Tongue (tissue), 3 donors: ENCODE measurements around the gene LBP. TPM values are rescaled to one million over a fixed set of nuclear protein-coding genes. Genes with fewer than 3 reads are reported as not detected.
A peak's percentile ranks its signal among the peaks of the same experiment; 100 is the strongest.
"Not testable (repeated sequence)": the region's sequence is repeated elsewhere in the genome, so short reads cannot be mapped to it uniquely, and the experiment has no call there.

Experiments used
- DNase-seq: peaks from one replicate; pipeline ENCODE4 v3.0.0-alpha.2; 2015
- small RNA-seq: library from RNA; depleted of rRNA; stranded (forward); fragments of <200 nt; gene quantifications from one replicate; pipeline ENCODE3, GENCODE V24; 2014; ENCODE audit warnings: low replicate concordance
- total RNA-seq: library from RNA; depleted of rRNA; stranded (reverse); fragments of >200 nt; gene quantifications from one replicate; pipeline ENCODE4 v1.2.3, GENCODE V29; 2014

LBP gene
- total RNA-seq, 1 donor from 2014 or later, result not detected

GRCh38 chr20:38395751-38396395, 49.6 kb downstream of the LBP start:
- not testable (repeated sequence) for DNase-seq

- no peak for DNase-seq
Measured at GRCh38 chr20:38402089-38402488, 55.8 kb downstream of the LBP start.

- DNase-seq, result no peak
Measured at GRCh38 chr20:38402816-38403215, 56.5 kb downstream of the LBP start.

- DNase-seq, result no peak
Measured at GRCh38 chr20:38404016-38404415, 57.7 kb downstream of the LBP start.

GRCh38 chr20:38405132-38405531, 58.9 kb downstream of the LBP start:
- no peak for DNase-seq

- DNase-seq, result no peak
Measured at GRCh38 chr20:38406476-38406875, 60.2 kb downstream of the LBP start.

GRCh38 chr20:38407321-38407720, 61.0 kb downstream of the LBP start:
- DNase-seq, result no peak

GRCh38 chr20:38407822-38408221, 61.5 kb downstream of the LBP start:
- not testable (repeated sequence) for DNase-seq

- no peak for DNase-seq
Measured at GRCh38 chr20:38412877-38413577, 66.7 kb downstream of the LBP start.

- DNase-seq, result no peak
Measured at GRCh38 chr20:38414769-38415450, 68.6 kb downstream of the LBP start.

GRCh38 chr20:38418509-38419204, 72.4 kb downstream of the LBP start:
- peak; percentile 68 for DNase-seq

- DNase-seq, result no peak
Measured at GRCh38 chr20:38420388-38421085, 74.3 kb downstream of the LBP start.

GRCh38 chr20:38421915-38422314, 75.6 kb downstream of the LBP start:
- no peak for DNase-seq

GRCh38 chr20:38423541-38423940, 77.3 kb downstream of the LBP start:
- DNase-seq, result no peak

- no peak for DNase-seq
Measured at GRCh38 chr20:38424401-38424800, 78.1 kb downstream of the LBP start.

GRCh38 chr20:38426006-38426897, 80.0 kb downstream of the LBP start:
- DNase-seq, result no peak

Small RNA genes within 50 kb of the gene (small RNA-seq; reads per million reads assigned to genes)
- gene RF00056, result not detected
- gene SNORA71B, result 90.0 reads per million, percentile 97 among the genes with 10 or more reads in this experiment

Other genes starting within 250 kb of the LBP start
- 31.8 TPM for gene TGM2, start 181.2 kb upstream of the LBP start, total RNA-seq
- 5.0 TPM for gene KIAA1755, start 85.7 kb upstream of the LBP start, total RNA-seq
- 0.21 TPM for gene BPI, start 42.3 kb upstream of the LBP start, total RNA-seq
- gene SNHG17, start 88.8 kb downstream of the LBP start, total RNA-seq, result 17.2 TPM
- gene RALGAPB, start 126.4 kb downstream of the LBP start, total RNA-seq, result 38.5 TPM
- not detected for gene ADIG, start 234.7 kb downstream of the LBP start, total RNA-seq